ENCODE measurements around the gene ASTN2.

Gene ASTN2

GRCh38 chr9:116572095-116572748, 842.6 kb downstream of the ASTN2 start:
- peak; percentile 71 for DNase-seq (ENCODE audit: low read depth)
- TF ChIP-seq MYC (IDR thresholded peaks at IDR 0.05; ENCODE audit: low read depth, low read length) (no peak), CTCF (IDR thresholded peaks at IDR 0.05; ENCODE audit: low read depth, low read length) (peak; percentile 80), POLR2A (IDR thresholded peaks at IDR 0.05; ENCODE audit: extremely low read depth, insufficient read length) (no peak), MAX (IDR thresholded peaks at IDR 0.05; ENCODE audit: low read depth, low read length) (no peak)
- no peak overlapping the region for H3K4me3 ChIP-seq (ENCODE audit: low read depth, low read length)

GRCh38 chr9:116569111-116569510, 845.7 kb downstream of the ASTN2 start:
- no peak overlapping the region for H3K4me3 ChIP-seq (ENCODE audit: low read depth, low read length)
- no peak for TF ChIP-seq MYC (IDR thresholded peaks at IDR 0.05; ENCODE audit: low read depth, low read length)
- TF ChIP-seq CTCF (IDR thresholded peaks at IDR 0.05; ENCODE audit: low read depth, low read length) = no peak
- TF ChIP-seq POLR2A (IDR thresholded peaks at IDR 0.05; ENCODE audit: extremely low read depth, insufficient read length) = no peak
- no peak for TF ChIP-seq MAX (IDR thresholded peaks at IDR 0.05; ENCODE audit: low read depth, low read length)
- no peak for DNase-seq (ENCODE audit: low read depth)

GRCh38 chr9:116566677-116567488, 848.0 kb downstream of the ASTN2 start:
- DNase-seq (ENCODE audit: low read depth) = no peak
- TF ChIP-seq CTCF (IDR thresholded peaks at IDR 0.05; ENCODE audit: low read depth, low read length) = no peak
- no peak overlapping the region for H3K4me3 ChIP-seq (ENCODE audit: low read depth, low read length)

GRCh38 chr9:116565986-116566385, 848.9 kb downstream of the ASTN2 start:
- TF ChIP-seq MYC (IDR thresholded peaks at IDR 0.05; ENCODE audit: low read depth, low read length) (no peak), POLR2A (IDR thresholded peaks at IDR 0.05; ENCODE audit: extremely low read depth, insufficient read length) (no peak), CTCF (IDR thresholded peaks at IDR 0.05; ENCODE audit: low read depth, low read length) (no peak), MAX (IDR thresholded peaks at IDR 0.05; ENCODE audit: low read depth, low read length) (no peak)
- H3K4me3 ChIP-seq (ENCODE audit: low read depth, low read length) = no peak overlapping the region
- no peak for DNase-seq (ENCODE audit: low read depth)

GRCh38 chr9:116564266-116564793, 850.5 kb downstream of the ASTN2 start:
- H3K4me3 ChIP-seq (ENCODE audit: low read depth, low read length) = no peak overlapping the region
- TF ChIP-seq MYC (IDR thresholded peaks at IDR 0.05; ENCODE audit: low read depth, low read length) (no peak), POLR2A (IDR thresholded peaks at IDR 0.05; ENCODE audit: extremely low read depth, insufficient read length) (no peak), CTCF (IDR thresholded peaks at IDR 0.05; ENCODE audit: low read depth, low read length) (no peak), MAX (IDR thresholded peaks at IDR 0.05; ENCODE audit: low read depth, low read length) (no peak)
- DNase-seq (ENCODE audit: low read depth) = no peak
